HG02870 (cell line): ENCODE measurements around the gene PRRG2.

Source experiments
- ATAC-seq: cut with Tn5 transposase; IDR thresholded peaks from one replicate; pipeline ENCODE4 v1.9.1; 2021; ENCODE audit warnings: mild to moderate bottlenecking, moderate library complexity; ENCODE audit not compliant: unreplicated experiment

The PRRG2 gene

GRCh38 chr19:49556412-49557398, 24.4 kb upstream of the PRRG2 start:
- ATAC-seq, result no peak

GRCh38 chr19:49557641-49558325, 23.3 kb upstream of the PRRG2 start:
- no peak for ATAC-seq

GRCh38 chr19:49558591-49558990, 22.5 kb upstream of the PRRG2 start:
- ATAC-seq, result no peak

- no peak for ATAC-seq
Measured at GRCh38 chr19:49559443-49559842, 21.7 kb upstream of the PRRG2 start.

DNA sequence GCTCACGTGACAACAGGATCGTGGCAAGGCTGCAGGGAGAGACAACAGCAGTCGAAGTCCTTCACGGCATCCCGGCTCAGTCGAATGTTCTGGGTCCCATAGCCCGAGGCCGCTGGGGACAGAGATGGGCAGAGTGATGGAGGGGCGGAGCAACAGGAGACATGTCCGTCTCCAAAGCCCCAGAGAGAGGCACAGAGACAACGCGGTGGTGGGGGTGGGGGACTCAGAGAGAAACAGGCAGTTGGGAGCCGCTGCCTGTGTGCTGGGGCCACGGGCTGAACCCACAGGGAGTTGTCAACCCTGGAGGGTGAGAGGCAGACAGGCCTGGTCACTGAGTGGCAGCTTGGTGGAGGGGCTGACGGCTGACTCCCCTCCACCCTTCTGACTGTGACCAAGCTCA, 21.2 kb upstream of the PRRG2 start:
- no peak for ATAC-seq

GRCh38 chr19:49560358-49560900, 20.7 kb upstream of the PRRG2 start:
- ATAC-seq, result no peak

DNA sequence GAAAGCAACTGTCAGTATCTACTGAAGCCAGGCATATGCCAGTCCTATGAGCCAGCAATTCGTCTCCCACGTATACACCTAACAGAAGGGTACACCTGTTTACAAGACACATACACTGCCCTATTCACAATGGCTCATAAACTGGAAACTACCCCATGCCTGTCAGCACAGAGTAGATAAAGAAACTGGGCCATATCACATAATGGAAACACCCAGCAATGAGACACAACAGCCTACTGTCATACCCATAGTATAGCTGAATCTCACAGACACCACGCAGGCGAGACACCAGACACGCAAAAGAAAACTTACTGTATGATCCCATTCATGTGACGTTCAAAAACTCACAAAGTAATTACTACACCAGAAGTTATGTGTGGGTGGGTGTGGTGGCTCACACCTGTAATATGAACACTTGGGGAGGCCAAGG, 16.5 kb upstream of the PRRG2 start:
- ATAC-seq, result no peak

GRCh38 chr19:49565261-49565660, 15.9 kb upstream of the PRRG2 start:
- no peak for ATAC-seq

DNA sequence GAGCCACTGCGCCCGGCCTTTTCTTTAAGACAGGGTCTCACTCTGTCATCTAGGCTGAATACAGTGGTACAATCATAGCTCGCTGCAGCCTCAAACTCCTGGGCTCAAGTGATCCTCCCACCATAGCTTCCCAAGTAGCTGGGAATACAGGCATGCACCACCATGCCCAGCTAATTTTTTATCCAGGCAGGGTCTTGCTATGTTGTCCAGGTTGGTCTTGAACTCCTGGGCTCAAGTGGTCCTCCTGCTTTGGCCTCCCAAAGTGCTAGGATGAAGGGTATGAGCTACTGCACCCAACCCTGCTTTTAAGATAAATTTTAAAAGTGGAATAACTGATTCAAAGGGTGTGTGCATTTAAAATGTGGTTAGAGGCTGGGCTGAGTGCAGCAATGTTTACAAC, 14.8 kb upstream of the PRRG2 start:
- no peak for ATAC-seq

- no peak for ATAC-seq
Measured at GRCh38 chr19:49567861-49568441, 13.2 kb upstream of the PRRG2 start.

GRCh38 chr19:49570138-49570856, 10.8 kb upstream of the PRRG2 start:
- no peak for ATAC-seq

GRCh38 chr19:49570997-49571676, 10.0 kb upstream of the PRRG2 start:
- ATAC-seq, result no peak

GRCh38 chr19:49573009-49573408, 8.1 kb upstream of the PRRG2 start:
- no peak for ATAC-seq

- no peak for ATAC-seq
Measured at GRCh38 chr19:49573425-49573824, 7.7 kb upstream of the PRRG2 start.

- ATAC-seq, result no peak
Measured at GRCh38 chr19:49574206-49574755, 6.8 kb upstream of the PRRG2 start.

DNA sequence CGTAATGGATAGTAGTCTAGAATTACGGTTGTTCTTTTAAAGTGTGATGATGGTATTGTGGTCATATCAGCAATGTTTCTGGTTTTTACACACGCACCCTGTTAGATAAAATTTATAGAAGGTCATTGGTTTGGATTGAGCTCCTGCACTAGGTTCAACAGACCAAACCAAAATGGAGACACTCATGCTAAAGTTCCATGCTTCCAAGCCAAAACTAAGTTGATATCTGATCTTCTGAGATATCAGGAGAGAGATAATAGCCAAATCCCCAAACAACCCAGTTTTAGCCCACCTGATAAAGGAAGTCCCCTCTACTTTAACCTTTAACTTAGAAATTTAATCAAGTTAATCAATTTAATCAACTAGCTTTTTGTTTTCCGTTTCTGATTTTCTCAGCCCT, 1.9 kb upstream of the PRRG2 start:
- ATAC-seq, result no peak

DNA sequence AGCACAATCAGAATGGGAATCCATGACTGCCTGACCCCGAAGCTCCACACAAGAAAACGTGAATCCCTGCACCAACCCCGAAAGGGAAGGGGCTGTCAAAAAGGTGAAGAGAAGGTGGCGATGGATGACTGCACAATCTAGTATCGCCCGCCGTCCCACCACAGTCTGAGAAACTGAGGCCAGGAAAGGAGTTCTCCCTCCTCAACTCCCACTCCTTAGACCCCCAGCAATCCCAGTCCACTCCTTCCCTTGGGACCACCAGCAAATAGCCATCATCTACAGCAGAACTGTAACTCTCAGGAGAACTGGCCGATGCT, 1.2 kb upstream of the PRRG2 start:
- no peak for ATAC-seq

- peak; percentile 82 for ATAC-seq
Measured at GRCh38 chr19:49580264-49581006, 681 bp upstream of the PRRG2 start, which contains the start of gene NOSIP. TSS of gene NOSIP (minus strand) at chr19:49580556. CDS start at chr19:49560691, 19,865 bp downstream.

DNA sequence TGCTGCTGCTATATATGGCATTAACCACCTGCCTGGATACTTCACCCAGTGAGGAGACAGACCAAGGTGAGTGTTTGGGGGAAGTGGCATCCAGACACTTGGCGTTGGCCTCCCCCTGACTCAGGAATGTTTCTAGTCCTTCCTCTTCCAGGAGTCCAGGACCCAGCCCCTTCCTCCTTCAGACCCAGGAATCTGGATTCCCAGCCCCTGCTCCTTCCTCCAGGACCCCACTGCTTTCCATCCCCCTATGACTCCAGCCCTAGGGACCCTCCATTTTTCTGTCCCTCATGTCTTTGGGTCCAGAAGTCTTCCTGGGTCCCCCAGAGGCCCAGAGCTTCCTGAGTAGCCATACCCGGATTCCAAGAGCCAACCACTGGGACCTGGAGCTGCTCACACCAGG, 2.1 kb downstream of the PRRG2 start:
- no peak for ATAC-seq
